HL-60 (cell line): Measurements from ENCODE around the gene CCL18.
"Not testable (repeated sequence)": the region's sequence is repeated elsewhere in the genome, so short reads cannot be mapped to it uniquely, and the experiment has no call there.

Experiments
- CTCF ChIP-seq: IDR thresholded peaks from one replicate; pipeline ENCODE4 v1.5.1; 2011; ENCODE audit warnings: low read length, control low read depth, inconsistent platforms; ENCODE audit not compliant: insufficient read depth
- GABPA ChIP-seq: IDR thresholded peaks from 2 replicates; pipeline ENCODE4 v1.6.1; 2012; ENCODE audit warnings: low read depth

- not testable (repeated sequence) for TF ChIP-seq CTCF, GABPA
Measured at GRCh38 chr17:36104246-36104645, 40.2 kb downstream of the CCL18 start.
